ENCODE measurements around the gene VTA1.
"Not testable (repeated sequence)": the region's sequence is repeated elsewhere in the genome, so short reads cannot be mapped to it uniquely, and the experiment has no call there.

VTA1 gene

GRCh38 chr6:142184307-142184706 lies 37.2 kb downstream of the VTA1 start:
- H3K56ac ChIP-seq (ENCODE audit: low read length): no peak overlapping the region
- H3K4me1 ChIP-seq (ENCODE audit: control insufficient read depth, low read depth, low read length): no peaks in the 10 kb centered on the region
- no peak overlapping the region for H2AK5ac ChIP-seq (ENCODE audit: low read length)
- H4K8ac ChIP-seq (ENCODE audit: low read depth, low read length): no peak overlapping the region
- no peaks in the 10 kb centered on the region for H3K79me1 ChIP-seq (ENCODE audit: low read length)
- no peaks in the 10 kb centered on the region for H3K79me2 ChIP-seq (ENCODE audit: control insufficient read depth, insufficient read depth, low read length)
- no peak overlapping the region for H2BK15ac ChIP-seq (replicated peaks; ENCODE audit: low read depth)
- no peak overlapping the region for H2BK5ac ChIP-seq (ENCODE audit: low read length)
- H3K4me2 ChIP-seq (ENCODE audit: low read length): no peak overlapping the region
- no peak overlapping the region for H3K27ac ChIP-seq (ENCODE audit: low read depth, low read length)
- no CpG with 5 or more reads among the region's 2 CpGs for WGBS (ENCODE audit: extremely low coverage, insufficient coverage, low lambda C conversion rate)
- no peak overlapping the region for H3K9ac ChIP-seq (ENCODE audit: low read length)
- no peak overlapping the region for H3K18ac ChIP-seq (ENCODE audit: low read length)
- no peak overlapping the region for H2BK120ac ChIP-seq (ENCODE audit: low read depth, low read length)
- H3K23ac ChIP-seq (ENCODE audit: low read length): no peak overlapping the region
- no peaks in the 10 kb centered on the region for H3K27me3 ChIP-seq (ENCODE audit: insufficient read depth, low read length, poor library complexity)
- no peak overlapping the region for H3K4ac ChIP-seq (ENCODE audit: low read depth, low read length)
- H3K36me3 ChIP-seq (ENCODE audit: control insufficient read depth, insufficient read depth, low read length): no peaks in the 10 kb centered on the region
- no peak for DNase-seq
- H4K5ac ChIP-seq (ENCODE audit: low read length): no peak overlapping the region
- H3K4me3 ChIP-seq (ENCODE audit: low read length): no peak overlapping the region

DNA sequence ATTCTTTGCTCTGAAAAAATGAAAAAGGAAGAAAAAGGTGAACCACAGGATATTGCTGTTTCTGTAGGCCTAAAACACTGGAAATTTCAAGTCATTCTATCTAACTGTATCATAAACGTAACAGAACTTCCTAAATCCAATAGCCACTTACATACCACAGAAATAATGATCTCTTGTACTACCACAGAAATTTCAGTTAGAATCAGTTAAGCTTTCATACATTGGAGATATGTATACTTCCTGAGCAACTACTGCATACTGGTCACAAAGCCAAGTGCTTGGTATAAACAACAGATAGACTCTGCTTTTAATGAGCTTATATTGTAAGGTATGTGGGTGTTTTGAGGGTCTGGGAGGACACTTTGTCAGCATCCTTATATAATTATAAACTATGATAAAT lies 38.6 kb downstream of the VTA1 start:
- no peak overlapping the region for H3K23ac ChIP-seq (ENCODE audit: low read length)

GRCh38 chr6:142187209-142187608 lies 40.1 kb downstream of the VTA1 start:
- Histone ChIP-seq H3K4ac (ENCODE audit: low read depth, low read length) (no peak overlapping the region), H2BK5ac (ENCODE audit: low read length) (no peak overlapping the region), H4K8ac (ENCODE audit: low read depth, low read length) (no peak overlapping the region), H2BK15ac (replicated peaks; ENCODE audit: low read depth) (no peak overlapping the region), H4K5ac (ENCODE audit: low read length) (no peak overlapping the region), H3K18ac (ENCODE audit: low read length) (no peak overlapping the region), H2BK120ac (ENCODE audit: low read depth, low read length) (no peak overlapping the region), H3K23ac (ENCODE audit: low read length) (no peak overlapping the region), H3K27ac (ENCODE audit: low read depth, low read length) (no peak overlapping the region), H3K27me3 (ENCODE audit: insufficient read depth, low read length, poor library complexity) (no peaks in the 10 kb centered on the region), H3K4me3 (ENCODE audit: low read length) (no peak overlapping the region), H2AK5ac (ENCODE audit: low read length) (no peak overlapping the region), H3K79me2 (ENCODE audit: control insufficient read depth, insufficient read depth, low read length) (no peaks in the 10 kb centered on the region), H3K4me1 (ENCODE audit: control insufficient read depth, low read depth, low read length) (no peaks in the 10 kb centered on the region), H3K9ac (ENCODE audit: low read length) (no peak overlapping the region), H3K79me1 (ENCODE audit: low read length) (no peaks in the 10 kb centered on the region), H3K4me2 (ENCODE audit: low read length) (no peak overlapping the region), H3K36me3 (ENCODE audit: control insufficient read depth, insufficient read depth, low read length) (no peaks in the 10 kb centered on the region), H3K56ac (ENCODE audit: low read length) (no peak overlapping the region)
- DNase-seq: no peak
- no CpG with 5 or more reads among the region's 1 CpG for WGBS (ENCODE audit: extremely low coverage, insufficient coverage, low lambda C conversion rate)

More for the DNA sequence above, 38.6 kb downstream of the VTA1 start:
- H2BK120ac ChIP-seq (ENCODE audit: low read depth, low read length): no peak overlapping the region
- H3K4me3 ChIP-seq (ENCODE audit: low read length): no peak overlapping the region
- H3K4me2 ChIP-seq (ENCODE audit: low read length): no peak overlapping the region
- H3K27me3 ChIP-seq (ENCODE audit: insufficient read depth, low read length, poor library complexity): no peaks in the 10 kb centered on the region
- no CpG with 5 or more reads among the region's 1 CpG for WGBS (ENCODE audit: extremely low coverage, insufficient coverage, low lambda C conversion rate)
- H3K4ac ChIP-seq (ENCODE audit: low read depth, low read length): no peak overlapping the region
- H3K18ac ChIP-seq (ENCODE audit: low read length): no peak overlapping the region
- no peaks in the 10 kb centered on the region for H3K79me2 ChIP-seq (ENCODE audit: control insufficient read depth, insufficient read depth, low read length)
- no peak overlapping the region for H2BK15ac ChIP-seq (replicated peaks; ENCODE audit: low read depth)
- H3K79me1 ChIP-seq (ENCODE audit: low read length): no peaks in the 10 kb centered on the region
- no peak overlapping the region for H4K8ac ChIP-seq (ENCODE audit: low read depth, low read length)
- H4K5ac ChIP-seq (ENCODE audit: low read length): no peak overlapping the region
- H3K56ac ChIP-seq (ENCODE audit: low read length): no peak overlapping the region
- H3K9ac ChIP-seq (ENCODE audit: low read length): no peak overlapping the region
- H2BK5ac ChIP-seq (ENCODE audit: low read length): no peak overlapping the region
- no peaks in the 10 kb centered on the region for H3K4me1 ChIP-seq (ENCODE audit: control insufficient read depth, low read depth, low read length)
- H3K36me3 ChIP-seq (ENCODE audit: control insufficient read depth, insufficient read depth, low read length): no peaks in the 10 kb centered on the region
- no peak for DNase-seq
- H2AK5ac ChIP-seq (ENCODE audit: low read length): no peak overlapping the region
- H3K27ac ChIP-seq (ENCODE audit: low read depth, low read length): no peak overlapping the region

- not testable (repeated sequence) for H3K4me1 ChIP-seq (ENCODE audit: control insufficient read depth, low read depth, low read length); H3K4me2 ChIP-seq (ENCODE audit: low read length); H3K79me1 ChIP-seq (ENCODE audit: low read length); H3K27ac ChIP-seq (ENCODE audit: low read depth, low read length); H2AK5ac ChIP-seq (ENCODE audit: low read length); H2BK15ac ChIP-seq (replicated peaks; ENCODE audit: low read depth); H2BK5ac ChIP-seq (ENCODE audit: low read length); H3K23ac ChIP-seq (ENCODE audit: low read length); H3K79me2 ChIP-seq (ENCODE audit: control insufficient read depth, insufficient read depth, low read length); H3K36me3 ChIP-seq (ENCODE audit: control insufficient read depth, insufficient read depth, low read length); H4K8ac ChIP-seq (ENCODE audit: low read depth, low read length); H3K18ac ChIP-seq (ENCODE audit: low read length); H2BK120ac ChIP-seq (ENCODE audit: low read depth, low read length); H4K5ac ChIP-seq (ENCODE audit: low read length); H3K4ac ChIP-seq (ENCODE audit: low read depth, low read length); H3K9ac ChIP-seq (ENCODE audit: low read length); H3K4me3 ChIP-seq (ENCODE audit: low read length); H3K27me3 ChIP-seq (ENCODE audit: insufficient read depth, low read length, poor library complexity); H3K56ac ChIP-seq (ENCODE audit: low read length)
- peak; percentile 32 for DNase-seq
- no CpG with 5 or more reads among the region's 8 CpGs for WGBS (ENCODE audit: extremely low coverage, insufficient coverage, low lambda C conversion rate)
These were observed 41.3 kb downstream of the VTA1 start for GRCh38 chr6:142188341-142188740.

GRCh38 chr6:142189057-142189456 lies 42.0 kb downstream of the VTA1 start:
- H4K5ac ChIP-seq (ENCODE audit: low read length): no peak overlapping the region
- no peaks in the 10 kb centered on the region for H3K4me1 ChIP-seq (ENCODE audit: control insufficient read depth, low read depth, low read length)
- no peak overlapping the region for H3K4ac ChIP-seq (ENCODE audit: low read depth, low read length)
- no peak overlapping the region for H3K27ac ChIP-seq (ENCODE audit: low read depth, low read length)
- H2BK120ac ChIP-seq (ENCODE audit: low read depth, low read length): no peak overlapping the region
- H3K9ac ChIP-seq (ENCODE audit: low read length): no peak overlapping the region
- H2AK5ac ChIP-seq (ENCODE audit: low read length): no peak overlapping the region
- H3K56ac ChIP-seq (ENCODE audit: low read length): no peak overlapping the region
- WGBS (ENCODE audit: extremely low coverage, insufficient coverage, low lambda C conversion rate): no CpG with 5 or more reads among the region's 2 CpGs
- no peak overlapping the region for H3K4me3 ChIP-seq (ENCODE audit: low read length)
- no peak overlapping the region for H4K8ac ChIP-seq (ENCODE audit: low read depth, low read length)
- no peak for DNase-seq
- H2BK5ac ChIP-seq (ENCODE audit: low read length): no peak overlapping the region
- peaks cover 1% of the 10 kb centered on the region for H3K79me1 ChIP-seq (ENCODE audit: low read length)
- no peaks in the 10 kb centered on the region for H3K27me3 ChIP-seq (ENCODE audit: insufficient read depth, low read length, poor library complexity)
- no peak overlapping the region for H2BK15ac ChIP-seq (replicated peaks; ENCODE audit: low read depth)
- H3K4me2 ChIP-seq (ENCODE audit: low read length): no peak overlapping the region
- H3K79me2 ChIP-seq (ENCODE audit: control insufficient read depth, insufficient read depth, low read length): no peaks in the 10 kb centered on the region
- no peak overlapping the region for H3K23ac ChIP-seq (ENCODE audit: low read length)
- H3K36me3 ChIP-seq (ENCODE audit: control insufficient read depth, insufficient read depth, low read length): no peaks in the 10 kb centered on the region
- H3K18ac ChIP-seq (ENCODE audit: low read length): no peak overlapping the region

- no peak for DNase-seq
- H3K23ac ChIP-seq (ENCODE audit: low read length): no peak overlapping the region
- H2BK15ac ChIP-seq (replicated peaks; ENCODE audit: low read depth): no peak overlapping the region
- H3K56ac ChIP-seq (ENCODE audit: low read length): no peak overlapping the region
- H3K4me3 ChIP-seq (ENCODE audit: low read length): no peak overlapping the region
- no peak overlapping the region for H3K4me2 ChIP-seq (ENCODE audit: low read length)
- no peak overlapping the region for H2BK5ac ChIP-seq (ENCODE audit: low read length)
- H3K9ac ChIP-seq (ENCODE audit: low read length): no peak overlapping the region
- H2AK5ac ChIP-seq (ENCODE audit: low read length): no peak overlapping the region
- H4K8ac ChIP-seq (ENCODE audit: low read depth, low read length): no peak overlapping the region
- H3K27me3 ChIP-seq (ENCODE audit: insufficient read depth, low read length, poor library complexity): no peaks in the 10 kb centered on the region
- H3K79me2 ChIP-seq (ENCODE audit: control insufficient read depth, insufficient read depth, low read length): no peaks in the 10 kb centered on the region
- no peak overlapping the region for H3K4ac ChIP-seq (ENCODE audit: low read depth, low read length)
- no peak overlapping the region for H2BK120ac ChIP-seq (ENCODE audit: low read depth, low read length)
- H3K4me1 ChIP-seq (ENCODE audit: control insufficient read depth, low read depth, low read length): no peaks in the 10 kb centered on the region
- H4K5ac ChIP-seq (ENCODE audit: low read length): no peak overlapping the region
- no peak overlapping the region for H3K18ac ChIP-seq (ENCODE audit: low read length)
- peaks cover 1% of the 10 kb centered on the region for H3K79me1 ChIP-seq (ENCODE audit: low read length)
- H3K27ac ChIP-seq (ENCODE audit: low read depth, low read length): no peak overlapping the region
- H3K36me3 ChIP-seq (ENCODE audit: control insufficient read depth, insufficient read depth, low read length): no peaks in the 10 kb centered on the region
- WGBS (ENCODE audit: extremely low coverage, insufficient coverage, low lambda C conversion rate): no CpG with 5 or more reads among the region's 1 CpG
These were observed 45.3 kb downstream of the VTA1 start for GRCh38 chr6:142192343-142192742.

Measured in mesendoderm (in vitro differentiated cells).